Stimulated activated CD8-positive, alpha-beta memory T cell treated with anti-CD3 and anti-CD28 coated beads, Interleukin-7, amount 100 ng/mL, for 24 hours (primary cell): ENCODE results near the gene ZNF777.
"Not testable (repeated sequence)": the region's sequence is repeated elsewhere in the genome, so short reads cannot be mapped to it uniquely, and the experiment has no call there.

Experiments
- DNase-seq: peaks from one replicate; pipeline ENCODE4 v3.0.0-alpha.2; 2020; ENCODE audit warnings: low read depth

ZNF777 gene

DNA sequence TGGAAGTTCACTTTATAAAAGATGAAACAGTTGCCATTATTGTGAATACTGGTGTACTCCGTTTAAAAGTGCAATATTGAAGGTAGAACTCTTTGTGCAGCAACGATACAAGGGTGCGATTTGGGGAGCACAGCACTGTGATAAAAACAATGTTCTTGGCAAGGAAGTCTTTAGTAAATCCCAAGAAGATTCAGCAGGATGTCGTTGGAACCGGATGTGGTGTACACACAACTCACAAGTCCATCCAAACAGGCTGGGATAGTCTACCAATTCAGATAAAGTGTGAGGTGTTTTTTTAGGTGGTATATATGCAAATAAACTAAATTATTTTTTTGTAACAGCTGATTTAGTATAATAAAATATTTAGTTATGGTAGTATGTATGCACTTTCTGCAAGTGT, 46.7 kb downstream of the ZNF777 start:
- no peak for DNase-seq

DNA sequence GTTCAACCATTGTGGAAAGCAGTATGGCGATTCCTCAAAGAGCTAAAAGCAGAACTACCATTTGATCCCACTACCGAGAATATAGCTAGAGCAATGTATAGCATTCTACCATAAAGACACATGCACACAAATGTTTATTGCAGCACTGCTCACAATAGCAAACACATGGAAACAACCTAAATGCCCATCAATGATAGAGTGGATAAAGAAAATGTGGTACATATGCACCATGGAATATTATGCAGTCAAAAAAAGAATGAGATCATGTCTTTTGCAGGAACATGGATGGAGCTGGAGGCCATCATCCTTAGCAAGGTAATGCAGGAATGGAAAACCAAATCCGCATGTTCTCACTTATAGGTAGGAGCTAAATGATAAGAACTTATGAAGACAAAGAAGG, 47.8 kb downstream of the ZNF777 start:
- not testable (repeated sequence) for DNase-seq

DNA sequence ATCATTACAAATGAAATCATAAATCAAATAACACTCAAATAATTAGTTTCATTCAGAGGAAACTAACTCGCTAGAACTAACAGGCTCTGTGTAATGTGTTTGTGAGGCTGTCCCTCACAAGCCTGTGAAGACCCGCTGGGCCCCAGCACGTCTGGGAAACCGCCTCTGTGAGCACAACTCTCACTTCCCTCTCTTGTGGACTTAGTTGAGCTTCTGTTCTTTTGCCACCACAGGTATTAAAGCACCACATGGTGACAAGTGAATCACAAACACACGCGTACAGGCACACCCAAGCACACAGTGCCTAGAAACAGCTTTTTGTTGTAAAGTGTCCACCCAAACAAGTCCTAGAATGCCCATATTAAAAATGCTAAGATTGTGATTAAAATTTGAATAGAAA, 51.0 kb downstream of the ZNF777 start:
- no peak for DNase-seq

DNA sequence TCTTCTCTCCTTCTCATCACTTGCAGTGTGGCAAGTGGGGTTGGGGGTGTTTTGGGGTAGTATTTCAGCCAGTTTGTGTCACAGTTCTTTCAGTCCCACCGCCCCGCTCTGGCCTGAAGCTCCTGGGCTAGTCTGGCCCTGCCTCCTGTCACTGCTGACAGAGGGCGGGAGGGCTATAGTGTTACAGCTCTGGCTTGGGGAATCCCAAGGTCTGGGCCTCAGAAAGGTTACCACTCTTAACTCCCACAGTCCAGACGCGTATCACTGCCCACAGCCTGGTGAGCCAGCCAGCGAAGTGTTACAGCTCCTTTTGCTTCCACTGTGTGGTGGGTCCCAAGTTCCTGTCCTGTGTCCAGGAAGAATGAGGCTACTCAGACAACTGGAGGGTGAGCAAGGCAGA, 56.0 kb downstream of the ZNF777 start:
- DNase-seq: no peak

DNA sequence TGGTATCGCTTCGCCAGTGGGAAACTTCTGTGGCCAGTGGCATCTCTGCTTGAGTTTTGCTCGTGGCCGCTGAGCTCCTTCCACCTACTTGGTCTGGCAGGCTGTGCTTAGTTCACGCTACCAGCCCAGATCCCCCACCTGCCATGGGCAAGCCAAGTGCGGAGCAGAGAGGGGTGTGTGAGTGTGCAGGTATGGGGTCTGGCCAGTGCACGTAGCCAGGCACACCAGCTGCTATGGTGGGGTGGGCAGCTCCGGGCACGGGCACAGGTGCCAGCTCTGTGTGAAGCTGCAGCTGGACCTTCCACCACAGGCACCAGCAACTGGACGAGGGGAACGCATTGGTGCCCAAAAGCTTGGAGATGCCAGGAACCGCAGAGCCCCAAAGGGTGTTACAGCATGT, 56.5 kb downstream of the ZNF777 start:
- DNase-seq: no peak

DNA sequence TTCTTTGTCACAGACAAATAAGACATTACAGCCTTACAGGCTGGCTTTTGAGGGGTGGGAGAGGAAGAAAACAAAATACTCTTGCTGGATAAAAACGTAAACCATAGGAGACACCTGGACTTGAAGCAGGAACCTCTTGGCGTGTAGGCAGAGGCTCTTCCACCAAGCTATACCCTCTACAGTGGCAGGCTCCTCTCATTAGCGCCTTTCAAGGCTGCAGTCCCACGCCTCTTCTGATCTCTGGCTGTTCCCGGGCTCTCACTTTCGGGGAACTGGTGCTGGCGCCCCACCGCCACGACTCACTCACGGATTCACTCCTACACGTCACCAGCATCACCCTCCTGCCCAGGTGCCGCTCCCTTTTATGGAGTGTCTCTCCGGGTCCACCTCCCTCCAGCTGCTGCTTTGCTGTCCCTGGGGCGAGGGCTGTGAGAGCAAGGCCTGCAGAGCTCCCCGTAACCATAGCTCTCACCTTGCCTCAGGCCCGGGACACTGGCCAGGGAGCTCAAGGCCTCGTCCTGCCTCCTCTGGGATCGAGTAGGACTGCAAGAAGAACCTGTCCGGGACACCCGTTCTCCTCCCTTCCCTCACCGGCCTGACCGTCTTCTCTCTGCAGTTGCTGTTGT, 62.6 kb downstream of the ZNF777 start:
- no peak for DNase-seq

DNA sequence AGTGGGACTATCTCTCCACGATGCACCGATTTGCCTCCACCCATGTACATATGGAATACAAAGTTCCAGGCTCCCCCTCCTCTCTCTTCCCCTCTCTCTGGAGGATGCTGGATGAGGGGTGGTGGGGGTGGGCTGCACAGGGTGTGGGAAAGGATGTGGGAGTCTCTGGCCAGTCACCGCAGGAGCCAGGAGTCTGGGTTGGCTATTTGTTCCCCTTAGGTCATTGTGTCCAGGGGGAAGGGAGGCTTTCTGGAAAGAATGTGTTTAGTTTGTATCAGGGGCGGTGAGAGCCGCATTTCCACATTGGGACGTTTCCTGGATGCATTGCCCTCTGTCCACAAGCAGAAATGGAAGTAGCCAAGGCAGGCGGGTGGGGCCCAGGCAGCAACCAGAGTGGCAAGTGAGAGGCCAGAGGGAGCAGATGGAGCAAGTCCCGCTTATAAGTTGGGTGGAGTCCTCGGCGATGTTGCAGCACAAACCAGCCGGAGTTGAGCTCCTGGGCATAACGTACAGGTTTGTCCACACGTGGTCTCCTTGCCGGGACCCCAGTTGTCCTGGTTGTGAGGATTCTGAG, 63.3 kb downstream of the ZNF777 start:
- no peak for DNase-seq

DNA sequence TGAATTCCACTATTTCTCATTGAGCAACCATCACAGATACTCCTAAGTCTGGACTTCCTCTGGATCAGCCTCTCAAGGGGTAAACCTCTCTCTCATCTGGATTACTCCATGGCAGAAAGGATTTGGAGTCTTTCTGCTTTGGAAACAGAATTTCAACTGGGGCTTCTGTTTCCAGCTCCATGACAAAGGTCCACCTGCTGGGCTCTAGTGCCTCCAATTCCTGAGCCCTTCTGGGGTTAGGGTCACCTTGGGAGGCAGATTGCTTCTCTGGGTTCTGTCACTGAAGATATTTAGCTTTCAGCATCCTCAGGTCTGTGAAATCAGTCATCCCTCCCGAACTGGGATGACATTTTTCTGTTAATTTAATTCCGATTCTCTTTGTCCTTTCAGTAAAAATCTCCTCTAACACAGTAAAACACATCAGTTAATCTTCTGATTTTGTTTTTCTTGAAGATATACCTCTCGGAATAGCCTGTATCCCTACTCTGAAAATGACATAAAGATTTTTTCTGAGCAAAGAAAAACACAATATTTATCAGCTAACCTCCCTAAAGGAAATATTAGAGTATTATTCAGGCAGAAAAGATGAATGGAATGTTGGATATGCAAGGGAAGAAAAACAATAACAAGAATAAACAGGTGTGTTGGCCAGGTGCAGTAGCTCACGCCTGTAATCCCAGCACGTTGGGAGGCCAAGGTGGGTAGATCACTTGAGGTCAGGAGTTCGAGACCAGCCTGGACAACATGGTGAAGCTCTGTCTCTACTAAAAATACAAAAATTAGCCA, 72.1 kb downstream of the ZNF777 start:
- not testable (repeated sequence) for DNase-seq

DNA sequence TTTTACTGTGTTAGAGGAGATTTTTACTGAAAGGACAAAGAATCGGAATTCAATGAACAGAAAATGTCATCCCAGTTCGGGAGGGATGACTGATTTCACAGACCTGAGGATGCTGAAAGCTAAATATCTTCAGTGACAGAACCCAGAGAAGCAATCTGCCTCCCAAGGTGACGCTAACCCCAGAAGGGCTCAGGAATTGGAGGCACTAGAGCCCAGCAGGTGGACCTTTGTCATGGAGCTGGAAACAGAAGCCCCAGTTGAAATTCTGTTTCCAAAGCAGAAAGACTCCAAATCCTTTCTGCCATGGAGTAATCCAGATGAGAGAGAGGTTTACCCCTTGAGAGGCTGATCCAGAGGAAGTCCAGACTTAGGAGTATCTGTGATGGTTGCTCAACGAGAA, 74.3 kb downstream of the ZNF777 start:
- not testable (repeated sequence) for DNase-seq

DNA sequence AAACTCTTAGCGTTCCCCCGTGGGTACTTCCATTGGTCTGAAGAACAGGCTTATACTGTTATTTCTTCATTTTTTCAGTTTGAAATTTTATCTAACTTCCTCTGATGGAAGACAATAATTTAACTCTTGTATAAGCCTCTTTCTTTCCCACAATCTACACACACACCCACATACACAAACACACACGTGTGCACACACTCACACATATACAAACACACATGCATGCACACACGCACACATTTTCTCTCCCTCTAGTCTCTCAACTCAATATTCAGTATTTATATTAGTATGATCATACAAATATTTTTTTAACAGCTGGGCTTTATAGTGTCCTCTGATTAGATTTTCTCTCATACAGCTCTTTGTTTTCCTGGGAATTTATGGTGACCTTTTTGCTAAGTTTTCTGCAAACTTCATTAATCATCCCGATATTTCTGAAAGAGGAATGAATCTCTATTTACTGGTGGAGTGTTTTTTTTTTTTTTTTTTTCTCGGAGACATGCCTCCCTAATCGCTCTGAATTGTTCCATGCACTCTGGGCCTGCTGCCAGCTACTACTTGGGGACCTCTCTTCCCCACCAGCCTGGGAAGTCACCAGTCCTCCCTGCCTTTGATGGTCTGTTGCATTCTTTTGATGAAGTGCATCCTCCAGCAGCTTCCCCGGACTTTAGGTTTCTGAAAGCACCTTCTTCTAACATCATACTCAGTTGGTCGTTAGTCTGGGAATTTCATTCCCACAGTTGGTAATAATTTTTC, 75.5 kb downstream of the ZNF777 start:
- DNase-seq: no peak
